Prostate gland (tissue), 2 donors: Measurements from ENCODE around the gene KCTD3. TPM values are rescaled to one million over a fixed set of nuclear protein-coding genes. Genes with fewer than 3 reads are reported as not detected.

Source experiments
- DNase-seq: peaks from one replicate; pipeline ENCODE4 v3.0.0-alpha.2; 2019; ENCODE audit warnings: low spot score
- H3K27ac ChIP-seq, 2 donors: fragments of 200-600 bp; sonication (generic); 2 replicates each; pipeline ENCODE4 v1.5.1; 2017 to 2019
- H3K27me3 ChIP-seq: fragments of 200-600 bp; sonication (generic); replicated peaks from 2 replicates; pipeline ENCODE4 v1.5.1; 2019; ENCODE audit not compliant: insufficient read depth
- H3K36me3 ChIP-seq, 2 donors: fragments of 200-600 bp; sonication (generic); 1 replicate in 1 of 2; 2 replicates in 1 of 2; pipeline versions ENCODE4 v1.5.1 to v1.8.1; 2017 to 2019
- H3K4me1 ChIP-seq: fragments of 200-600 bp; sonication (generic); replicated peaks from 2 replicates; pipeline ENCODE4 v1.5.1; 2019
- H3K4me3 ChIP-seq, 2 donors: fragments of 200-600 bp; sonication (generic); 2 replicates each; pipeline ENCODE4 v1.5.1; 2017 to 2019
- H3K9me3 ChIP-seq: fragments of 200-600 bp; sonication (generic); 2 replicates; pipeline ENCODE4 v1.5.1; 2017
- CTCF ChIP-seq, 4 experiments: fragments of 200-600 bp in 2 of 4; fragments of 450-650 bp in 2 of 4; sonication (generic) in 2 of 4; IDR thresholded peaks; 1 replicate in 3 of 4; 2 replicates in 1 of 4; pipeline ENCODE4 v1.5.1; 2016 to 2019; ENCODE audit warnings: antibody characterized with exemption in 4 of 4, mild to moderate bottlenecking in 2 of 4, moderate library complexity in 2 of 4
- POLR2A ChIP-seq: fragments of 450-650 bp; IDR thresholded peaks from one replicate; pipeline ENCODE4 v1.6.1; 2016; ENCODE audit warnings: antibody characterized with exemption, mild to moderate bottlenecking
- POLR2AphosphoS5 ChIP-seq: sonication (generic); formaldehyde crosslinking; IDR thresholded peaks from one replicate; pipeline ENCODE4 v1.6.1; 2017; ENCODE audit warnings: antibody characterized with exemption
- WGBS: methylation state at CpG from one replicate; pipeline ENCODE4 v1.1.5; 2018; 5-methylcytosine and 5-hydroxymethylcytosine counted together
- intact Hi-C: fragments of 100-400 bp; cut with DNase I; formaldehyde crosslinking; loops from one replicate; pipeline ENCODE4 v1.14.2; 2022
- total RNA-seq, 2 donors: library from RNA; depleted of rRNA; stranded (reverse); fragments of >200 nt; gene quantifications; one replicate each; pipeline ENCODE4 v1.1.0, GENCODE V29; 2016

KCTD3 gene
- total RNA-seq, 2 donors from 2014 or later = 78.3 to 95.5 TPM

DNA sequence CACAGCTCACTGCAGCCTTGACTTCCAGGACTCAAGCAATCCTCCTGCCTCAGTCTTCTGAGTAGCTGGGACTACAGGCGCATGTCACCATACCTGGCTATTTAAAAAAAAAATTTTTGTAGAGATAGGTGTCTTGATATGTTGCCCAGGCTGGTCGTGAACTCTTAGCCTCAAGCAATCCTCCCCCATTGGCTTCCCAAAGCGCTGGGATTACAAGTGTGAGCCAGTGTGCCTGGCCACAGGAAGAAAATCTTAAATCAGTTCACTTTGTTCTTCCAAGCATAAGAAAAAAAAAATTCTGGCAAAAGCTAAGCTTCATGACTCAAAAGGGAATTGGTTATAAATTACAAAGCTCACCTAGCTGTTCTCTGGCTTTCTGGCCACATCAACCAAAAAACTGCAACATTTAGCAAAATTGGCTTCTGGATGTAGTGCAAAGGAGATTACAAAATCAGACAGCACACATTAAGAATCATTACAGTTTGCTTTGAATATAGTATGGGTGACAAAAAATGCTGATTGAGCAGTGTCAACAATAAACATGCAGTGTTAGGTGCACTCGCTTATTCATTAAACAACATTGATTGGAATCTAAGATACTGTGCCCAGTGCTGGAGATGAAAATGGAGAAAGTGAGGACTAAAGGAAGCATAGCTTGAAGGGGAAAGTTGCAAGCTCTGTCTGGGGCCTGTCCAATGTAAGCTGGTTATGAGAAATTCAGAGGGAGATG, 76.7 kb downstream of the KCTD3 start:
- DNase-seq = no peak
- no peak overlapping the region for H3K4me3 ChIP-seq
- no peaks in the 10 kb centered on the region for H3K27me3 ChIP-seq
- no peaks in the 10 kb centered on the region for H3K9me3 ChIP-seq
- H3K4me1 ChIP-seq = no peaks in the 10 kb centered on the region
- TF ChIP-seq CTCF (IDR thresholded peaks at IDR 0.05) (no peak), POLR2AphosphoS5 (no peak), POLR2A (no peak)
- H3K27ac ChIP-seq = no peak overlapping the region
- intact Hi-C loops = no loop called here
- 74% methylated on average over 4 of the region's 4 CpGs for WGBS
- no peaks in the 10 kb centered on the region for H3K36me3 ChIP-seq

DNA sequence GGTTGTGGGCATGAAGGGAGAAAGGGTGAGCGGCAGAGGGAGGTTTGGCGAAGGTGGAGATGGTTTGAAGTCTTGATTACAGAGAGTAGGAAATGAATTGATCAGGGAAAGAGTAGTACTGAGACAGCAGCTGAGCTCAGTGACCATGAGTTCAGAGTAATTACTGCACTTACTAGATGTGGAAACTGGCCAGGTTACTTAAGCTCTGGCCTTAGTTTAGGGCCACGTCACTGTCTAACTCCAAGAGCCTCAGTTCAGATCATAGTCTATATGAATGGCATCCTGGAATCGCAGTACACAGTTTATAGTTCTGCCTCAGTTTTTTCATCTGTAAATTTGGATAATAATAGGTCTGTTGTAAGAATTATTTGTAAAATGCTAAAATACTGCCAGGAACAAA, 78.1 kb downstream of the KCTD3 start:
- Histone ChIP-seq H3K4me1 (no peaks in the 10 kb centered on the region), H3K27me3 (no peaks in the 10 kb centered on the region), H3K9me3 (no peaks in the 10 kb centered on the region), H3K27ac (no peak overlapping the region), H3K4me3 (no peak overlapping the region), H3K36me3 (no peaks in the 10 kb centered on the region)
- intact Hi-C loops = no loop called here
- DNase-seq = no peak
- 88% methylated on average over 4 of the region's 4 CpGs for WGBS
- TF ChIP-seq POLR2AphosphoS5 = no peak
- TF ChIP-seq CTCF (IDR thresholded peaks at IDR 0.05) = no peak
- no peak for TF ChIP-seq POLR2A

- DNase-seq = no peak
- intact Hi-C loops = no loop called here
- no peaks in the 10 kb centered on the region for H3K4me1 ChIP-seq
- no peaks in the 10 kb centered on the region for H3K36me3 ChIP-seq
- H3K27ac ChIP-seq = no peak overlapping the region
- H3K9me3 ChIP-seq = no peaks in the 10 kb centered on the region
- WGBS = 99% methylated on average over 2 of the region's 2 CpGs
- no peak for TF ChIP-seq POLR2AphosphoS5
- no peak for TF ChIP-seq CTCF (IDR thresholded peaks at IDR 0.05)
- TF ChIP-seq POLR2A = no peak
- H3K27me3 ChIP-seq = no peaks in the 10 kb centered on the region
- H3K4me3 ChIP-seq = no peak overlapping the region
Measured at GRCh38 chr1:215645861-215646260, 78.8 kb downstream of the KCTD3 start.

- H3K36me3 ChIP-seq = no peaks in the 10 kb centered on the region
- 62% methylated on average over 3 of the region's 3 CpGs for WGBS
- no peak for DNase-seq
- no peaks in the 10 kb centered on the region for H3K27me3 ChIP-seq
- no peak overlapping the region for H3K27ac ChIP-seq
- H3K4me3 ChIP-seq = no peak overlapping the region
- H3K4me1 ChIP-seq = no peaks in the 10 kb centered on the region
- intact Hi-C loops = no loop called here
- TF ChIP-seq POLR2A (no peak), CTCF (IDR thresholded peaks at IDR 0.05) (no peak), POLR2AphosphoS5 (no peak)
- no peaks in the 10 kb centered on the region for H3K9me3 ChIP-seq
Measured at GRCh38 chr1:215647738-215648137, 80.6 kb downstream of the KCTD3 start.

DNA sequence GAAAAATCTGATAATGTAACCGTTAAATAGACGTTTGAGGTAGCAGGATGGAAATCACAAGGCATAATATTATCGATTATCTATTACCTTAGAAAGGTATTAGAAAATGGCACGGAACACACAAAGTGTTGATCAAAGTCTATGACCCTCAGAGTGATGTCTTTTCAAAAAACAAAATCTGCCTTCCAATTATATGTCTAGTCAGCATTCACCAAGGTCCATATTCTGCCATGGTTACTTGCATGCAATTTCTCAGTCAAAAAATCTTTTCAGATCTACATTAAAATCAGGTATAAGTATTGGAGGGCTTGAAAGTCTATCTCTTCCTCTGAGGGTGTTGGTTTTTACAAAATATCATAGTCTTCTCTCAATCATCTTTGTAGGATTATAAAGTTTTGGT, 81.9 kb downstream of the KCTD3 start:
- Histone ChIP-seq H3K36me3 (no peaks in the 10 kb centered on the region), H3K4me3 (no peak overlapping the region), H3K9me3 (no peaks in the 10 kb centered on the region), H3K4me1 (no peaks in the 10 kb centered on the region), H3K27ac (no peak overlapping the region), H3K27me3 (no peaks in the 10 kb centered on the region)
- 93% methylated on average over 4 of the region's 4 CpGs for WGBS
- DNase-seq = no peak
- TF ChIP-seq POLR2AphosphoS5 (no peak), POLR2A (no peak)
- intact Hi-C loops = no loop called here
